Right atrium auricular region (tissue), 2 donors: ENCODE data around the gene ELP2. TPM values are rescaled to one million over a fixed set of nuclear protein-coding genes. Genes with fewer than 3 reads are reported as not detected.
A peak's percentile ranks its signal among the peaks of the same experiment; 100 is the strongest.

ENCODE experiments used
- DNase-seq: peaks from one replicate; pipeline ENCODE4 v3.0.0-alpha.2; 2019; ENCODE audit warnings: low spot score
- H3K27ac ChIP-seq, 2 donors: fragments of 200-600 bp; sonication (generic); 1 replicate in 1 of 2; 2 replicates in 1 of 2; pipeline ENCODE4 v1.5.1; 2016 to 2019
- H3K27me3 ChIP-seq, 2 donors: fragments of 200-600 bp; sonication (generic); one replicate each; pipeline versions ENCODE4 v1.5.1 to v1.6.0; 2017 to 2019
- H3K36me3 ChIP-seq: fragments of 200-600 bp; sonication (generic); one replicate; pipeline ENCODE4 v1.5.1; 2016
- H3K4me1 ChIP-seq, 2 donors: fragments of 200-600 bp; sonication (generic); one replicate each; pipeline versions ENCODE4 v1.5.1 to v1.6.0; 2017 to 2019
- H3K4me3 ChIP-seq, 2 donors: fragments of 200-600 bp; sonication (generic); 1 replicate in 1 of 2; 2 replicates in 1 of 2; pipeline ENCODE4 v1.5.1; 2017 to 2019; ENCODE audit warnings: mild to moderate bottlenecking in 1 of 2, moderate library complexity in 1 of 2
- H3K9me3 ChIP-seq, 2 donors: fragments of 200-600 bp; sonication (generic); one replicate each; pipeline ENCODE4 v1.5.1; 2019
- CTCF ChIP-seq, 2 donors: fragments of 200-600 bp; sonication (generic); IDR thresholded peaks; one replicate each; pipeline ENCODE4 v1.5.1; 2019; ENCODE audit warnings: antibody characterized with exemption in 2 of 2
- total RNA-seq, 2 donors: library from RNA; depleted of rRNA; stranded (reverse); fragments of >200 nt; gene quantifications; one replicate each; pipeline ENCODE4 v1.1.0, GENCODE V29; 2016

Gene ELP2
- total RNA-seq, 2 donors from 2014 or later: 21.7 to 31.4 TPM

GRCh38 chr18:36183033-36183432 is 53.3 kb downstream of the ELP2 start:
- Histone ChIP-seq H3K4me3 (no peak overlapping the region), H3K27me3 (no peaks in the 10 kb centered on the region), H3K27ac (no peak overlapping the region), H3K36me3 (no peaks in the 10 kb centered on the region), H3K9me3 (no peaks in the 10 kb centered on the region), H3K4me1 (peaks cover 0 to 28% of the 10 kb centered on the region in 2 donors)
- no peak for TF ChIP-seq CTCF (IDR thresholded peaks at IDR 0.05)
- no peak for DNase-seq

DNA sequence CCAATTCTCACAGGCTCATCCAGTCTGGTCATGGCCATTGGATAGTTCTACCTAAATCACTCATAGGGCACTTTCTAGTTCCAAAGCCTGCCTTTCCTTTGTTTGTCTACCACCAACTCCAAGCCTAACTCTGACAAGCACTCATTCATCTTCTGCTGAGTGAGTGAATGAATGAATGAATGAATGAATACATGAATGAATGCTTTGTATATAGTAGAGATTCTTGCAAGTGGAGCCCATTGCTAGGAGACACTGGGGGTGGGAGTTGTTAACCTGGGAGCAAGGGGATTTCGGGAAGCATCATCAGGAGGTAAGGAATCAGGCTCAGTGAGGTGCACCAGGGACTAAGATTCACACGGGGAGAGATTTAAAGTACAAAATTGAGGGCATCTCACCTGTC is 54.3 kb downstream of the ELP2 start:
- Histone ChIP-seq H3K27ac (no peak overlapping the region), H3K9me3 (no peaks in the 10 kb centered on the region), H3K4me1 (peaks cover 0 to 29% of the 10 kb centered on the region in 2 donors), H3K4me3 (no peak overlapping the region), H3K27me3 (no peaks in the 10 kb centered on the region), H3K36me3 (no peaks in the 10 kb centered on the region)
- no peak for DNase-seq
- TF ChIP-seq CTCF (IDR thresholded peaks at IDR 0.05): no peak

DNA sequence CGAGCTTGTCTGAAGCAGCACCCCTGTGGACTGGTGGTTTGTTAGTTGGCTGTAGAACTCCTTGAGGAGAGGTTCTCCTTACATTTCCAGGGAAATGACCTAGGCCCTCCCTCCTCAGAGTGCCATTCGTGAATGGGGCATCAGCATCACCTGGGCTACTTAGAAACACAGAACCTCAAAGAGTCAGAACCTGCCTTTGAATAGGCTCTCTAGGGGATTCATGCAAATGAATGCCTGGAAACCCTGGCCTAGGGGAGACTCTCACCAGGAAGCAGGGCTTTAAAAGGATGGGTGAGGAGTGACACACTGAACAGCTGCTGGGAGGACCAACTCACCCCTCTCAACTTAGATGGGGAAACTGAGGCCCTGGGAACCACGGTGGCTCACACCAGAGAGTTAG is 55.5 kb downstream of the ELP2 start:
- Histone ChIP-seq H3K27me3 (no peaks in the 10 kb centered on the region), H3K4me1 (peaks cover 0 to 20% of the 10 kb centered on the region in 2 donors), H3K36me3 (no peaks in the 10 kb centered on the region), H3K4me3 (no peak overlapping the region), H3K9me3 (no peaks in the 10 kb centered on the region), H3K27ac (no peak overlapping the region)
- DNase-seq: no peak
- TF ChIP-seq CTCF (IDR thresholded peaks at IDR 0.05): no peak

DNA sequence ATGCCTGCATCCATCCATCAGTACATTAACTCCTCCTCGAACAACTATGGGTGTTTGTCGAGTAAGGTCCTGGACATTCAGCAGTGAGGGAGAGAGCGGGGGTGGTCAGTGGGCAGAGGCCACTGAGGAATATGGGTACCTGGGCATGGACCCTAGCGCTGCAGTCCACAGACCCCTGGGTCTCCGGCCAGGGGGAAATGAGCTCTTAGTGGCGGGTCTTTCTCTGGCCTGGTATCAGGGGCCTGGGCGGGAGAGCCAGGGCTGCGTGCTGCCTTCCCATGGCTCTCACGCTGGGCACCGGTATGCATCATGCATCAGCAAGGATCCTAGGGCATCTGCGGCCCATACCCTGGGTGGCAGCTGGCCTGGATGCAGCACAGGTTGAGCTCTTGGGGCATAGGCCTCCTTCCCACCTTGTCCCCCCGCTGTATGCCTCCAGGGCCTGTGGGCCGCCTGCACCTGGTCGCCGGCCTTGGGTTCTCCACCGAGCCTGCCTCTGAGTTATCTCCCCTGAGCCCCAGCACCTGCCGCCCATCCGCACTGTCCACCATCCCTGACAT is 56.3 kb downstream of the ELP2 start:
- DNase-seq: peak; percentile 32
- H3K4me1 ChIP-seq: peaks cover 0 to 17% of the 10 kb centered on the region in 2 donors
- TF ChIP-seq CTCF (IDR thresholded peaks at IDR 0.05): no peak
- H3K27ac ChIP-seq: no peak overlapping the region
- no peak overlapping the region for H3K4me3 ChIP-seq
- no peaks in the 10 kb centered on the region for H3K36me3 ChIP-seq
- H3K27me3 ChIP-seq: no peaks in the 10 kb centered on the region
- no peaks in the 10 kb centered on the region for H3K9me3 ChIP-seq

DNA sequence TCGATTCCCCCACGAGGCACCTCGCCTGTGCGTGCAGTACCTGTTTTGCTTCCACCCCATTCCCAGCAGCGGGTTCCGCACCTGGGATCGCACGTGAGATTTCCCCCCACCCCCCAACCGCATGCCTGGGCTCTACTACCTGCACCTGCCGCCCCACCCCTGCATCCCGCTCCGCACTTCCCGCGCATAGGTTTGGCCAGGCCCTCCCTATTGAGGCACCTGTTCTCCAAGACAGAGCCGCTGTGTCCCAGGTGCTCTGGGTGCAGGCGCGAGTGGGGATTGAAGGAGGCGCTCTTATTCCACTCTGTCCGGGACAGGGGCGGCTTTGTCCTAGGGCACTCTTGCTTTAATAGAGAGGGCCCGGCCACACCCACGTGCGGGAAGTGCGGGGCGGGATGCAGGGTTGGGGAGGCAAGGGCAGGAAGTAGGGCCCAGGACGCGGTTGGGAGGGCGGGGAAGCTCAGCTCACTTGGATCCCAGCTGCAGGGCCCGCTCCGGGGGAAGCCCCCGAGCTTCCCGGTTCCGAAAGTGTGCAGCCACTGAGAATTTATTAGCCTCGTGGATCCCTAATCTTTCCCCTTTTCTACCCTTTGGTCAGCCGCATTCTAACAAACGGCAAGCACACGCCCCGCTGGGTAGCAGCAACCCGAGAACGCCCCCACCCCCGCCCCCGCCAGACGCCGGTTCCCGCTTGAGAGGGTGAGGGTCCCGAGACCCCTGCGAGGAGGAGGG is 56.9 kb downstream of the ELP2 start:
- TF ChIP-seq CTCF (IDR thresholded peaks at IDR 0.05): no peak
- Histone ChIP-seq H3K4me3 (peak overlapping the region; percentile 58 to 75), H3K4me1 (peaks cover 0 to 17% of the 10 kb centered on the region in 2 donors), H3K9me3 (no peaks in the 10 kb centered on the region), H3K27ac (peak overlapping the region in 1 of 2 donors; percentile 32), H3K27me3 (no peaks in the 10 kb centered on the region), H3K36me3 (no peaks in the 10 kb centered on the region)
- DNase-seq: peak; percentile 55
